ENCODE measurements around the gene CLEC16A. TPM values are rescaled to one million over a fixed set of nuclear protein-coding genes. Genes with fewer than 3 reads are reported as not detected.

The CLEC16A gene
- polyA plus RNA-seq, 2 donors: 9.0 to 12.5 TPM

GRCh38 chr16:11036868-11037410 lies 92.6 kb downstream of the CLEC16A start:
- Histone ChIP-seq H3K4me3 (ENCODE audit: low read depth in 1 of 2, low read length in 2 of 2) (no peak overlapping the region), H3K27me3 (ENCODE audit: control insufficient read depth in 1 of 2, insufficient read depth in 2 of 2, low read length in 2 of 2) (no peaks in the 10 kb centered on the region), H3K36me3 (ENCODE audit: control insufficient read depth in 2 of 2, insufficient read depth in 2 of 2, low read length in 1 of 2) (peaks cover 0 to 6% of the 10 kb centered on the region in 2 donors), H3K9me3 (ENCODE audit: control insufficient read depth in 2 of 2, insufficient read depth in 1 of 2, low read depth in 1 of 2, low read length in 1 of 2) (no peaks in the 10 kb centered on the region), H3K4me1 (ENCODE audit: control insufficient read depth in 2 of 2, insufficient read depth in 2 of 2, low read length in 1 of 2) (peaks cover 5 to 16% of the 10 kb centered on the region in 2 donors), H3K27ac (ENCODE audit: low read depth in 2 of 2, low read length in 1 of 2) (no peak overlapping the region)
- WGBS, 2 donors: 97% methylated on average over 8 of the region's 8 CpGs

DNA sequence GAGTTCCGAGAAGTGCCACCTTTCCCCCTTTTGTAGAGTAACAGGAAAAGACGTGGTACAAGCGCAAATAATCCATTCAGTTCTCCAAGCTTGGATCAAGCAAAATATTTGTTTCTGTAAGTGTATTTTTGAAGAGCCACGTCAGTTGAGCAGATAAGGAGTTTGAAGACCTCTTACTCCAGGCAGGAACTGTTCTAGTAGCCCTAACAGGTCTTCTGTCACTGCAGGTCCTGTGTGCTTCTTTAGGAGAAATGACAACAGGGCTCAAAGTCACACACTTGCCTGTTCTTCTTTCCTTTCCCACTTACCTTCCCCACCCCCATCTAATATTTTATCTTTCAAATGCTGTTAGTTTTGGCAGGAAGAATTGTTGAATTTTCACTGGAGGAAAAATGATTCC lies 93.9 kb downstream of the CLEC16A start:
- Histone ChIP-seq H3K4me3 (ENCODE audit: low read depth in 1 of 2, low read length in 2 of 2) (no peak overlapping the region), H3K27me3 (ENCODE audit: control insufficient read depth in 1 of 2, insufficient read depth in 2 of 2, low read length in 2 of 2) (no peaks in the 10 kb centered on the region), H3K4me1 (ENCODE audit: control insufficient read depth in 2 of 2, insufficient read depth in 2 of 2, low read length in 1 of 2) (peaks cover 1 to 4% of the 10 kb centered on the region in 2 donors), H3K9me3 (ENCODE audit: control insufficient read depth in 2 of 2, insufficient read depth in 1 of 2, low read depth in 1 of 2, low read length in 1 of 2) (peaks cover 0 to 1% of the 10 kb centered on the region in 2 donors), H3K27ac (ENCODE audit: low read depth in 2 of 2, low read length in 1 of 2) (no peak overlapping the region), H3K36me3 (ENCODE audit: control insufficient read depth in 2 of 2, insufficient read depth in 2 of 2, low read length in 1 of 2) (peaks cover 0 to 11% of the 10 kb centered on the region in 2 donors)
- WGBS, 2 donors: 82 to 93% methylated on average over 4 of the region's 4 CpGs

DNA sequence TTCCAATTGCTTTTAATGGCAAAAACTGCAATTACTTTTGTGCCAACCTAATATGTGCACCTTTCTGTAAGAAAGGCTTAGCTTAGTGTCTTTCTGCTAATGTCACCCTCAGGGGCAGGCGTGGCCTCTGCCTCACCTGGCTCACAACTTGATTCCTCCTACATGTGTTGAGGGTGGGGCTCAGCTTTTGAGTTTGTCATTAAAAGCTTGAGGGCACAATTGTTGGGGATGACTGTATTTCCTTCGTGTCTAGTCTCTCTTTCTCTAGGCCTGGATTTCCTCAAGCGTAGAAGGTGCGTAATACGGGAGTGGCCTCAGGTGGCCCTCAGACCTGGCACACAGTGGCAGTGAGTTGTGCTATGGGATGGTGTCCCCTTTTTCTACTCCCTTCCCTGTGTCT lies 94.4 kb downstream of the CLEC16A start:
- Histone ChIP-seq H3K36me3 (ENCODE audit: control insufficient read depth in 2 of 2, insufficient read depth in 2 of 2, low read length in 1 of 2) (peaks cover 0 to 11% of the 10 kb centered on the region in 2 donors), H3K9me3 (ENCODE audit: control insufficient read depth in 2 of 2, insufficient read depth in 1 of 2, low read depth in 1 of 2, low read length in 1 of 2) (peaks cover 0 to 1% of the 10 kb centered on the region in 2 donors), H3K4me3 (ENCODE audit: low read depth in 1 of 2, low read length in 2 of 2) (no peak overlapping the region), H3K4me1 (ENCODE audit: control insufficient read depth in 2 of 2, insufficient read depth in 2 of 2, low read length in 1 of 2) (peaks cover 0 to 3% of the 10 kb centered on the region in 2 donors), H3K27ac (ENCODE audit: low read depth in 2 of 2, low read length in 1 of 2) (no peak overlapping the region), H3K27me3 (ENCODE audit: control insufficient read depth in 1 of 2, insufficient read depth in 2 of 2, low read length in 2 of 2) (no peaks in the 10 kb centered on the region)
- WGBS, 2 donors: 59 to 71% methylated on average over 5 of the region's 5 CpGs

- Histone ChIP-seq H3K27me3 (ENCODE audit: control insufficient read depth in 1 of 2, insufficient read depth in 2 of 2, low read length in 2 of 2) (no peaks in the 10 kb centered on the region), H3K36me3 (ENCODE audit: control insufficient read depth in 2 of 2, insufficient read depth in 2 of 2, low read length in 1 of 2) (peaks cover 0 to 11% of the 10 kb centered on the region in 2 donors), H3K4me1 (ENCODE audit: control insufficient read depth in 2 of 2, insufficient read depth in 2 of 2, low read length in 1 of 2) (no peaks in the 10 kb centered on the region), H3K9me3 (ENCODE audit: control insufficient read depth in 2 of 2, insufficient read depth in 1 of 2, low read depth in 1 of 2, low read length in 1 of 2) (peaks cover 0 to 1% of the 10 kb centered on the region in 2 donors), H3K27ac (ENCODE audit: low read depth in 2 of 2, low read length in 1 of 2) (no peak overlapping the region), H3K4me3 (ENCODE audit: low read depth in 1 of 2, low read length in 2 of 2) (no peak overlapping the region)
- 98% methylated on average over 8 of the region's 8 CpGs for WGBS, 2 donors
Measured at GRCh38 chr16:11039726-11040125, 95.4 kb downstream of the CLEC16A start.

DNA sequence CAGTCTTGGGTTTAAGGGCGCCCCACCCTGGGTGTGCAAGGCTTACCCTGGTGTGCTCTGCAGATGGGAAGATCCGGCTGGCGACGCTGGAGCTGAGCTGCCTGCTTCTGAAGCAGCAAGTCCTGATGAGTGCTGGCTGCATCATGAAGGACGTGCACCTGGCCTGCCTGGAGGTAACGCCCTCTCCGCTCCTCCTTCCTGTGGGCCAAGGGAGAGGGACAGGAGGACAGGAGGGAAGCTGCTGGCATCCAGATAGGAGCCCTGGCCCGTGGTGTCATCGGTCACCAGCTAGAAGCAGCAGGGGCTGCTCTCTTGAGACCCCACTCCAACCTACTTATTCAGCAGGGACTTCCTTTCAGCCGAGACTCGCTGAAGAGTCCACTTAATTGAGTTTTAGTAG lies 97.8 kb downstream of the CLEC16A start:
- Histone ChIP-seq H3K27ac (ENCODE audit: low read depth in 2 of 2, low read length in 1 of 2) (no peak overlapping the region), H3K4me1 (ENCODE audit: control insufficient read depth in 2 of 2, insufficient read depth in 2 of 2, low read length in 1 of 2) (no peaks in the 10 kb centered on the region), H3K9me3 (ENCODE audit: control insufficient read depth in 2 of 2, insufficient read depth in 1 of 2, low read depth in 1 of 2, low read length in 1 of 2) (peaks cover 0 to 1% of the 10 kb centered on the region in 2 donors), H3K4me3 (ENCODE audit: low read depth in 1 of 2, low read length in 2 of 2) (no peak overlapping the region), H3K36me3 (ENCODE audit: control insufficient read depth in 2 of 2, insufficient read depth in 2 of 2, low read length in 1 of 2) (peaks cover 2 to 18% of the 10 kb centered on the region in 2 donors), H3K27me3 (ENCODE audit: control insufficient read depth in 1 of 2, insufficient read depth in 2 of 2, low read length in 2 of 2) (no peaks in the 10 kb centered on the region)
- WGBS, 2 donors: 96 to 97% methylated on average over 11 of the region's 11 CpGs

- peaks cover 0 to 1% of the 10 kb centered on the region in 2 donors for H3K9me3 ChIP-seq (ENCODE audit: control insufficient read depth in 2 of 2, insufficient read depth in 1 of 2, low read depth in 1 of 2, low read length in 1 of 2)
- no peak overlapping the region for H3K27ac ChIP-seq (ENCODE audit: low read depth in 2 of 2, low read length in 1 of 2)
- H3K36me3 ChIP-seq (ENCODE audit: control insufficient read depth in 2 of 2, insufficient read depth in 2 of 2, low read length in 1 of 2): peaks cover 7 to 23% of the 10 kb centered on the region in 2 donors
- no peaks in the 10 kb centered on the region for H3K4me1 ChIP-seq (ENCODE audit: control insufficient read depth in 2 of 2, insufficient read depth in 2 of 2, low read length in 1 of 2)
- WGBS, 2 donors: 91 to 92% methylated on average over 5 of the region's 5 CpGs
- no peaks in the 10 kb centered on the region for H3K27me3 ChIP-seq (ENCODE audit: control insufficient read depth in 1 of 2, insufficient read depth in 2 of 2, low read length in 2 of 2)
- H3K4me3 ChIP-seq (ENCODE audit: low read depth in 1 of 2, low read length in 2 of 2): no peak overlapping the region
Measured at GRCh38 chr16:11045441-11045840, 101.1 kb downstream of the CLEC16A start.

DNA sequence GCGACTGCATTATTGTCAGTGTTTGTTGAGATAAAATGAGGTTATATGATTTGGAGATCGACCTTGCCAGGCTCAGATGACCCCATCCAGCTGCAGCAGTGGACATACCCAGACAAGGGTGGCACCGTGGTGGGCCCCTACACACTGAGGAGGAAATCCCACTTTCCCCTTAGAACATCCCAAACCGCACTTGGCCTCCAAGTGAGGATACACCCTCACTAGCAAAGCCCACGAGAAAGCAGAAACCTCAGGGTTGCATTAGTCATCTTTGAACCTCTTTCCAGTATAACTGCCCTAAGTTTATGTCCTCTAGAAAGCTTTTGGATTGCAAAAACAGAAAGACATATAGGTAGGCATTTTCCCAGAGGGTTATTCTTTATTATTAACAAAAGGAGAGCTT lies 101.5 kb downstream of the CLEC16A start:
- no peak overlapping the region for H3K27ac ChIP-seq (ENCODE audit: low read depth in 2 of 2, low read length in 1 of 2)
- H3K27me3 ChIP-seq (ENCODE audit: control insufficient read depth in 1 of 2, insufficient read depth in 2 of 2, low read length in 2 of 2): no peaks in the 10 kb centered on the region
- 77 to 79% methylated on average over 5 of the region's 5 CpGs for WGBS, 2 donors
- H3K4me1 ChIP-seq (ENCODE audit: control insufficient read depth in 2 of 2, insufficient read depth in 2 of 2, low read length in 1 of 2): no peaks in the 10 kb centered on the region
- H3K36me3 ChIP-seq (ENCODE audit: control insufficient read depth in 2 of 2, insufficient read depth in 2 of 2, low read length in 1 of 2): peaks cover 7 to 21% of the 10 kb centered on the region in 2 donors
- no peak overlapping the region for H3K4me3 ChIP-seq (ENCODE audit: low read depth in 1 of 2, low read length in 2 of 2)
- peaks cover 0 to 1% of the 10 kb centered on the region in 2 donors for H3K9me3 ChIP-seq (ENCODE audit: control insufficient read depth in 2 of 2, insufficient read depth in 1 of 2, low read depth in 1 of 2, low read length in 1 of 2)

DNA sequence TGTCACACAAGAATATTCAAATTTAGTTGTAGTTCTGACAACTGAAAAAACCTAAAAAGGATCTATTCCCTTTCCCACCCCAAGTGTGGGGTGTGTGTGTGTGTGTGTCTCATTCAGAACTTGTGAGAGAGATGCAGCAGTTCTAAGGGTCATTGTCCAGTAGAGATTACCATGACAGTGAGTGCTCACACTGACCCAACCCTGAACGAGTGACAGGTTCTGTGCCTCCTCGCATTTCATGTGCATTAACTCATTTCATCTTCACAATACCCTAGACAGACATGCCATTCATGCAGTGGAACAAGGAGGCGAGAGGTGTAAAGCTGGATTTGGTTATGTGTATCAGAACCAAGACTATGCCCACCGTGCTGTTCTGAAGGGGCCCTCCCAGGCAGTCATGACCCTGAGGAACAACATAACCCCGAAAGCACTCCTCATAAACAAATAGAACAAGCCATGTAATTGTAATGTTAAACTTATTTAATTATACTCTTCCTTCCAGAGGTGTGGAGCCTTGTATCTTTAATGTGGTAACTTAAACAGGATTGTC lies 102.1 kb downstream of the CLEC16A start:
- 79 to 82% methylated on average over 5 of the region's 5 CpGs for WGBS, 2 donors
- H3K36me3 ChIP-seq (ENCODE audit: control insufficient read depth in 2 of 2, insufficient read depth in 2 of 2, low read length in 1 of 2): peaks cover 8 to 23% of the 10 kb centered on the region in 2 donors
- no peak overlapping the region for H3K4me3 ChIP-seq (ENCODE audit: low read depth in 1 of 2, low read length in 2 of 2)
- H3K27me3 ChIP-seq (ENCODE audit: control insufficient read depth in 1 of 2, insufficient read depth in 2 of 2, low read length in 2 of 2): no peaks in the 10 kb centered on the region
- peaks cover 0 to 1% of the 10 kb centered on the region in 2 donors for H3K9me3 ChIP-seq (ENCODE audit: control insufficient read depth in 2 of 2, insufficient read depth in 1 of 2, low read depth in 1 of 2, low read length in 1 of 2)
- H3K4me1 ChIP-seq (ENCODE audit: control insufficient read depth in 2 of 2, insufficient read depth in 2 of 2, low read length in 1 of 2): no peaks in the 10 kb centered on the region
- peak overlapping the region in 1 of 2 donors; percentile 45 for H3K27ac ChIP-seq (ENCODE audit: low read depth in 2 of 2, low read length in 1 of 2)

DNA sequence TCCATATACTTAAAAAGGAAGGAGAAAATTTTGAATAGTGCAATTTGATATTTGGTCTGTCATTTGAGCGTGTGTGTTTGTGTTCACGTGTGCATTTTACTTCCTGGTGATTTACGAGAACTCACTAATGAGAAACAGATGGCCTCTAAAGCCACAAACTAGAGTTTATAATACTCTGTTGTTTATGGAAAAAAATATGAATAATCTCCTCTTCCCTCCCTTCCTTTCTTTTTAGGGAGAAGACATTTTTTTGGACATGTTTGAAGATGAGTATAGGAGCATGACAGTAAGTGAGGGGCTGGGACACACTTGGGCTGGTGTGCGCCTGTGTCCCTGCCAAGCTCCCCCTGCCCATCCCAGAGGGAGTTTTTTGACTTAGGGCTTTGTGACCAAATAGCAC lies 102.7 kb downstream of the CLEC16A start:
- peaks cover 0 to 4% of the 10 kb centered on the region in 2 donors for H3K4me1 ChIP-seq (ENCODE audit: control insufficient read depth in 2 of 2, insufficient read depth in 2 of 2, low read length in 1 of 2)
- H3K27ac ChIP-seq (ENCODE audit: low read depth in 2 of 2, low read length in 1 of 2): peak overlapping the region; percentile 50 to 59
- no peak overlapping the region for H3K4me3 ChIP-seq (ENCODE audit: low read depth in 1 of 2, low read length in 2 of 2)
- 71 to 81% methylated on average over 4 of the region's 4 CpGs for WGBS, 2 donors
- peaks cover 12 to 23% of the 10 kb centered on the region in 2 donors for H3K36me3 ChIP-seq (ENCODE audit: control insufficient read depth in 2 of 2, insufficient read depth in 2 of 2, low read length in 1 of 2)
- H3K9me3 ChIP-seq (ENCODE audit: control insufficient read depth in 2 of 2, insufficient read depth in 1 of 2, low read depth in 1 of 2, low read length in 1 of 2): peaks cover 0 to 1% of the 10 kb centered on the region in 2 donors
- H3K27me3 ChIP-seq (ENCODE audit: control insufficient read depth in 1 of 2, insufficient read depth in 2 of 2, low read length in 2 of 2): no peaks in the 10 kb centered on the region
